Amniotic epithelial cell (primary cell): ENCODE data around the gene ECEL1.
A peak's percentile ranks its signal among the peaks of the same experiment; 100 is the strongest.

Experiments
- DNase-seq: peaks from one replicate; pipeline ENCODE4 v3.0.0-alpha.2; 2010; ENCODE audit warnings: low read depth

Gene ECEL1

DNA sequence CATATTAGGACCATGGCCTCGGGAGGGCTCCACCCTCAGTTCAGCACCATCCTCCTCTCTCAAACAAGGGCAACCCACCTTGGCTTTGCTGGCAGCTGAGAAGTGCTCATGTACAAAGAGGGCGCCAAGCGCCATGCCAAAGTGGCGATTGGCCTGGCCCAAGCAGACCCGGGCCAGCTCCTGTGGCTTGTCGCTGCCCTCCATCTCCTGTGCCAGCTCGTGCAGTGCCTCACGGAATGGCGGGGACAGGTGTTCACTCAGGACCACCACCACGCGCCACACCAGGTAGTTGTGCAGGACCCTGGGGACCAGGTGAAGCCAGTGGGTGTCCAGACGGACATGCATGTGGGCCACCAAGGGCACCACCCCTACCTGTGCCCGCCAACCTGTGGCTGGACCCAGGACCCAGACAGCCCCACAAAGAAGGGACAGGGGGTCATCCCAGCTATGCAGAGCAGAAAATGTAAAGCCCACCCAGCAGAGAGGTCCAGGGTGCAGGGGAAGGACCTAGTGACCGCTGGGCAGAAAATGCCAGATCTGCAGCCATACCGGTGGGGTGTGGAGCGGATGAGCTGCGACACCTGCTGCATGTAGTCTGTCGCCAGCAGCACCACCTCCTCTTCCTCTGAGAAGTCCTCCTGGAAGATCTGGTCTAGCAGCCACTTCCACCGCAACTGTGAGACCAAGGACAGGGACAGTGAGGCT lies 3.6 kb downstream of the ECEL1 start:
- no peak for DNase-seq

DNA sequence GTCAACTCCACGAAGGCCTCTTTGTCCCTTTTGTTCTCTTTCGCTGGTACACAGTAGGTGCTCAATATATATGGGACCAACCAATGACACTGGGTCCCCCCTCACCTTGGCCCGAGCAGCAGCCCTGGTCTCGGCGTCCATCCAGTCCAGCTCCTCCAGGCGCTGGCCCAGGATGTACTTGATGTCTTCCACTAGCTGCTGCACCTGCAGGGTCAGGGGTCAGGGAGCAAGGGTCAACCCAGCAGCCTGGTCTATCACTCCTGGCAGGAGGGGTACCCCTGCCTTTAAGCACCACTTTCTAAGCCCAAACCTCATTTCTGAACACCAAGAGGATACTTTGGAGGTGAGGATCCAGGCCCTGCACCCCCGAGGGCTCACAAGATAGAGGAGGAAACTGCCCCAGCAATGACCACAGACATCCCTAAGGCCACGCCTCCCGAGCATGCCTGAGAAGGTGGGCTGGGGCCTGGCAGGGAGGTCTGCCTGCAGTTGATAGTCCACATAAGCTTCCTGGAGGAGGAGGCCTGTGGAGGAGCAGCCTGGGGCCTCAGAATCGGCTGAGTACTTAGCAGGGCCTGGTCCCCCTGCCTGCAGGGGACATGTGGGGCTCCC lies 4.2 kb downstream of the ECEL1 start:
- no peak for DNase-seq

DNA sequence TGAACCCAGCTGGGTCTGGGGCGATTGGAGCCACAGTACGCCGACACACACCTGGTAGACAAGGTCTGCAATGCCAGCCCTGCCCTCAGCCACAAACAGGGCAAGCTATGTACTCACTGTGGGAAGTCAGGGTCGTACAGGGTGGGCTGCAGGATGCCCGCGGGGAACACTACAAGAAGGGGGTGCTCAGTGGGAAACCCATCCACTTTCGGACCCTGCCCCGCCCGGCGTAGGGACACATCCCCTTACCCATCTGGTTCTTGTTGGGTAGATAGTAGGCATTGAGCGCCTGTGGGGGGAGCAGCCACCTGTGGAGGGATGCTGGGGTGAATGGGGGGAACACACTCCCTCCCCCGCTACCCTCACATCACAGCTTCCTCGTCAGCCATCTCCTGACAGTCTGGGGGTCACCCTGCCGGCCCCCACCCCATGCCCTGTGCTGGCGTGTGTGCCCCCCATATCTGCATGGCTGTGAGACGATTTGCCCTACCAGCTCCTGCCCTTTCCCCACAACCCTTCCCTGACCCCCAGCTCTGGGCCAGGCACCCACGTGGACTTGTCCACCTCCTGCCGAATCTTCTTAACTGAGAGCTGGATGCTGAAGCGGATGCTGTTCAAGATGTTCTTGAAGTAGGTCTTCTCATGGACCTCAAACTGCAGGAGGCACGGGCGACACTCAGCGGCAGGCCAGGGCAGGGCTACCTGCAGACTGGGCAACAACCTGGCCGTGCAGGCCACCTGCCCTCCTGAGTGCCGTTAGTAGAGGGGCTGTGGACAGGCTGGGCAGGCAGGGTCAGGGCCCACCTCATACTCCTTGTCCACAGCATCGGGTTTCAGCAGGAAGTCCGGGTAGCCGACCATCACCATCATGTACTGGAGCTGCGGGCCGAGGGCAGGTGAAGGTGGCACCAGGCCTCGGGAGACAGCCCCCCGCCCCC lies 5.1 kb downstream of the ECEL1 start:
- DNase-seq: no peak

GRCh38 chr2:232481322-232482140 lies 6.1 kb downstream of the ECEL1 start:
- DNase-seq: no peak

- no peak for DNase-seq
Observed at GRCh38 chr2:232480201-232481190, 7.1 kb downstream of the ECEL1 start.

GRCh38 chr2:232479341-232480200 lies 8.1 kb downstream of the ECEL1 start:
- DNase-seq: no peak

DNA sequence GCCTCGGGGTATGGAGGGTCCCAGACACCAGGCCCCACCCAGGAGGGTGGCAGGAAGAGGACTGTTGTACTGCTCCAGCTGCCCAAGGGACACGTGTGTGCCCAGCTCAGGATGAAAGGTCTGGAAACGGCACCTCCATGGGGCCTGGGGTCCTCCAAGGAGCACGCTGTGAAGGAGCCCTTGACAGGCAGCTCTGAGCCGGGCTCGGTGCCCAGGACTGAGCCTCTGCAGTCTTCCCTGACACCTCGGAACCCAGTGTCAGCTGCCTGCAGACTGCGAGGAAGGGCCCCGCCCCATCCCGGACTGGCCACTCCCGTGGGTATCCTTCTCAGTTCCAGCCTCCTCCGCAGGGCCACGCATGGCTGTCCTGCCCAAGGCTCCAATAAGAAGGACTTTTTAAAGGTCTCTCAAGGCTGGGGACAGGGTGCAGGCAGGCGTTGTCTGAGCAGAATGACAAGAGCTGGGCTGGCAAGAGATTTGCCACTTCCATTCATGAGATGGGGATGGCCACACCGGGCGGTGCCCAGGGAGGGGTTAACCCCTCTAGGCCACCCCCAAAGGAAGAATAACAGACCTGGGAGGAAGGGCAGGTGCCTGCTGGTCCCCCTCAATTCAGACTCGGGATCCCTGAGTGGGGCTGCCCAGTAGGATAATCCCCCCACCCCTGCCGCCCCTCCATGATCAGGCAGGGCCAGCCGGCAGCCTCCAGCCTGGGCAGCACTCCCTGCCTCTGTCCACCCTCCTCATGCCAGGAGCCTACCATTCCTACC lies 8.9 kb downstream of the ECEL1 start:
- DNase-seq: no peak

DNA sequence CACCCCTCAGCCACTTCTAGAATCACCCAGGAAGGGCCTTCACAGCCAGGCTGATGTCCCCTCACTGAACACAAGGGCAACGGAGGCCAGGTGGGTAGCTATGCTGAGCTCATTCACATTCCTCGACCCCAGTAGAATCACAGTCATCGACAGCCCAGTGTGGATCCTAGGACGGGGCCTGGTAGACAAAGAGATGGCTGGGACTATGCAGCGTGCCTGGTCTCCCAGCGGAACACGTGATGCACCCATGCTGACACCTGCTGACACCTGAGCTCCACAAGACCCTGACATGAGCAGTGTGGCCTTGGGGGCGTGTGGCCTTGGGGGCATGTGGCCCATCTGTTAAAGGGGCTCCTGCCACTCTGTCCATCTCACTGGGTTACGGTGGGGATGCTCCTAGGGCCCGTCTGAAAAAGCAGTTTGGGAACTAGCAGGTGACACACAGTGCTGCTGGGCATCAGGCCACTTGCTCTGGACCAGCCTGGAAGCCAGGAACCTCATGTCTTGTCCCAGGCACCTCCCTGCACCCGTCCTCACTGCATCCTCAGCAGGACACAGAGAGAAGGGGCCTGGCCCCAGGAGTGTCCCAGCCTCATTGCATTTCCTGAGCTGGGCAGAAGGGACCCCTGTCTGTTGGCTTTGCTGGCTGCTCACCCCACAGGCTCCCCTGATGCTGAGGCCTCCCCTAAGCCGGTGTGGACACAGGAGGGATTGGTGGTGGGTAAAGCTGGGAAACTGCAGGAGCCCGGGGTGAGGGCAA lies 9.7 kb downstream of the ECEL1 start:
- DNase-seq: no peak

GRCh38 chr2:232476791-232477190 lies 10.8 kb downstream of the ECEL1 start:
- DNase-seq: no peak

GRCh38 chr2:232476045-232476444 lies 11.6 kb downstream of the ECEL1 start:
- no peak for DNase-seq

DNA sequence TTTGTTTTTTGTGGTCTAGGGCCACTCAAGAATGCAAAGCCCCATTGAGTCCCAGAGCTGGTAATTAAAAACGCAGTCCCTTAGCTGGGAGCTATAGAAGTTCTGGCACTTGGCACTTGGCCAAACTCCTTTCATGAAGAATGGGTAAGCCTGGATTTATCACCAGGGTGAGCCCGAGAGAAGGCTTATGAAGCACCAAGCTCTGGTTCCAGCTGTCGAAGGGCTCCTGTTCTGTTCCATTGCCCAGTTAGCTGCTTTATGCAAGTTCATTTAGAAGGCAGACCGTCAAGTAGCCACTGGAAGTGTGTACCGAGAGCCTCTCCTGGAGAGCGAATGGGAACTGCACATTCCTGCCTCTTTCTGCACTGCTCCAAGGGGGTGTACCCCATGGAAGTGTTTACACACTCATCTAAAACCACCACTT lies 14.2 kb downstream of the ECEL1 start:
- peak; percentile 18 for DNase-seq

DNA sequence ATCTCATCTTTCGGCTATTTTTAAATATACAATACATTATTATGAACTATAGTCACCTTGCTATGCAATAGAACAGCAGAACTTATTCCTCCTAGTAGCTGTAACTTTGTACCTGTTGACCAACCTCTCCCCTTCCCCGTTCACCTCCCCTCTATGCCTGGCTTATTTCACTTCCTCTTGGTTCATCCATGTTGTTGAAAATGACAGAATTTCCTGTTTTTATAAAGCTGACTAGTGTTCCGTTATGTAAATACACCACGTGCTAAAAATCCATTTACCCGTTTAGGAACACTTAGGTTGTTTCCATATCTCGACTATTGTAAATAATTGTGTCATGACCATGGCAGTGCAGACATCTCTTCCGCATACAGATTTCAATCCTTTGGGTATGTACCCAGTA lies 21.4 kb downstream of the ECEL1 start:
- no peak for DNase-seq

DNA sequence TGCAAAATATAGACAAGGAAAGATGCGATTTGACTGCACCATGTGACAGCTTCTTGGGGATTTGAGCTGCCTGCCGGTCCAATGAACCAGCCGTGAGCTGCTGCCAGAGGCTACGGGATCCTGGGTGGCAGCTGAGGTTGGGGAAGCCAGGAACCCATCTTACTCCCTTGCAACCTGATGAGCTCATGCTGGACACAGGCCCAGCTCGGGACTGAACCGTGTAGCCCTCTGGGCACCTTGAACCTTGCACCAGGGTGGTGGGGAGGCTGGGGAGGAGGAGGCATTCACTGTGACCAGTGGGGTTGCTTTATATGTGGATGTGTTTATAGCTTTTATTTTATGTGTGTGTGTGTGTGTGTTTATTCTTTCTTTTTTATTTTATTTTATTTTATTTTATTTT lies 22.6 kb downstream of the ECEL1 start:
- DNase-seq: no peak

GRCh38 chr2:232464544-232464885 lies 23.1 kb downstream of the ECEL1 start:
- DNase-seq: no peak

- DNase-seq: no peak
Observed at GRCh38 chr2:232463701-232464543, 23.7 kb downstream of the ECEL1 start.

- DNase-seq: no peak
Observed at GRCh38 chr2:232460171-232460570, 27.5 kb downstream of the ECEL1 start.

DNA sequence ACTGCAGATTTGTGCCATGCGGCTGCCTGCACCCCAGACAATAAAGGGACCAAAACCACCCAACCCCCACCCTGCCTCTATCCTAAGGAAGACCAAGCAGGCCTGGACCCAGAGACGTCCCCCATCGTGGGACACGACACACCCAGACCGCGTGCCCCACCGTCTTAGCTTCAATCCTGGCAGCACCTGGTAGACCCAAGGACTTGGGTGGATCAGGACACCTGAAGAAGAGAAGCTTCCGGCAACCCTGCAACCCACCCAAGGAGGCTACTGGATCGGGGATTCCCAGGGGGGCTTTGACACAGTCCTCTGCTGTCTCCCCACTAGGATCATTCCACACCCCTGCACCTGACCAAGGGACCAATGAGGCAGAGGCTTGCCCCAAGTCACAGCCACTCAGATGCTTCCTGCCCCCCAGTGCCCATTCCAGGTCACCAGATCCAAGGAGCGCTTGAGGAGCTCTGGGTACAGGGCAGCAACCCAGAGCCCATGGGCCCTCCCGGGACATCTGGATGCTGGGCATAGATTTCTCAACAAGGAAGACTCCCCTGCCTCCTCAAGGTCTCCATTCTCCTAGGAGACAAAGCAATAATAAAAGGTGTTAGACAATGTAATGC lies 28.1 kb downstream of the ECEL1 start:
- no peak for DNase-seq
